Measurements from ENCODE around the gene GRM1. TPM values are rescaled to one million over a fixed set of nuclear protein-coding genes. Genes with fewer than 3 reads are reported as not detected.

GRM1 gene
- total and polyA plus RNA-seq, 12 donors = under 0.01 to 1.3 (median 0.07) TPM; not detected in 3

GRCh38 chr6:146355521-146356100 is 326.7 kb downstream of the GRM1 start:
- WGBS, 4 donors = 58 to 79% (median 63%) methylated on average over 4 of the region's 4 CpGs
- H3K36me3 ChIP-seq (replicated peaks in 1 of 2) = no peaks in the 10 kb centered on the region
- no peaks in the 10 kb centered on the region for H3K27me3 ChIP-seq
- TF ChIP-seq POLR2A (IDR thresholded peaks at IDR 0.05) = no peak
- intact Hi-C loops (cut with DNase I) = no loop called here
- DNase-seq = no peak
- H3K9me3 ChIP-seq (replicated peaks in 1 of 3) = no peaks in the 10 kb centered on the region
- H3K4me1 ChIP-seq (replicated peaks in 1 of 2) = no peaks in the 10 kb centered on the region
- no peak overlapping the region for H3K27ac ChIP-seq
- no peak overlapping the region for H3K4me3 ChIP-seq

- no peak for DNase-seq
- no peak overlapping the region for H3K4me3 ChIP-seq
- H3K36me3 ChIP-seq (replicated peaks in 1 of 2) = no peaks in the 10 kb centered on the region
- H3K9me3 ChIP-seq (replicated peaks in 1 of 3) = no peaks in the 10 kb centered on the region
- peak overlapping the region in 1 of 5 donors; percentile 5 for H3K27ac ChIP-seq
- H3K27me3 ChIP-seq = no peaks in the 10 kb centered on the region
- TF ChIP-seq POLR2A (IDR thresholded peaks at IDR 0.05) (no peak), CTCF (IDR thresholded peaks at IDR 0.05) (no peak)
- intact Hi-C loops (cut with DNase I) = no loop called here
- WGBS, 4 donors = 68 to 76% (median 72%) methylated on average over 8 of the region's 8 CpGs
- no peaks in the 10 kb centered on the region for H3K4me1 ChIP-seq (replicated peaks in 1 of 2)
Observed at GRCh38 chr6:146357578-146358430, 328.9 kb downstream of the GRM1 start.

- WGBS, 4 donors = 72 to 87% (median 76%) methylated on average over 3 of the region's 3 CpGs
- Histone ChIP-seq H3K27me3 (no peaks in the 10 kb centered on the region), H3K4me1 (replicated peaks in 1 of 2) (no peaks in the 10 kb centered on the region), H3K9me3 (replicated peaks in 1 of 3) (no peaks in the 10 kb centered on the region), H3K36me3 (replicated peaks in 1 of 2) (no peaks in the 10 kb centered on the region), H3K27ac (no peak overlapping the region), H3K4me3 (no peak overlapping the region)
- TF ChIP-seq POLR2A (IDR thresholded peaks at IDR 0.05) = no peak
- TF ChIP-seq CTCF (IDR thresholded peaks at IDR 0.05) = no peak
- no peak for DNase-seq
- intact Hi-C loops (cut with DNase I) = no loop called here
Observed at GRCh38 chr6:146358431-146359046, 329.7 kb downstream of the GRM1 start.

- TF ChIP-seq CTCF (IDR thresholded peaks at IDR 0.05) (no peak), POLR2A (IDR thresholded peaks at IDR 0.05) (no peak)
- H3K36me3 ChIP-seq (replicated peaks in 1 of 2) = no peaks in the 10 kb centered on the region
- H3K4me1 ChIP-seq (replicated peaks in 1 of 2) = no peaks in the 10 kb centered on the region
- H3K9me3 ChIP-seq (replicated peaks in 1 of 3) = no peaks in the 10 kb centered on the region
- no peaks in the 10 kb centered on the region for H3K27me3 ChIP-seq
- intact Hi-C loops (cut with DNase I) = no loop called here
- no peak overlapping the region for H3K4me3 ChIP-seq
- DNase-seq = no peak
- no peak overlapping the region for H3K27ac ChIP-seq
Observed at GRCh38 chr6:146359131-146359530, 330.3 kb downstream of the GRM1 start.

Measured in adrenal gland (tissue), 12 donors.